Neural cell (in vitro differentiated cells): ENCODE results near the gene CDT1. TPM values are rescaled to one million over a fixed set of nuclear protein-coding genes. Genes with fewer than 3 reads are reported as not detected.

Source experiments
- H2AFZ ChIP-seq: fragments of 200-600, 300-800 bp; sonication (generic), shearing (Covaris generic); 2 replicates; pipeline ENCODE4 v1.6.0; 2014; ENCODE audit warnings: low read depth, mild to moderate bottlenecking, antibody characterized with exemption, low read length, moderate library complexity
- H3F3A ChIP-seq: fragments of 200-600 bp; shearing (Covaris generic); 2 replicates; pipeline ENCODE4 v1.6.1; 2016; ENCODE audit warnings: mild to moderate bottlenecking, moderate library complexity, mixed read lengths, antibody characterized with exemption, low read length; ENCODE audit not compliant: insufficient read depth, poor library complexity, severe bottlenecking
- H3K27ac ChIP-seq: fragments of 200-600, 300-800 bp; sonication (generic), shearing (Covaris generic); 2 replicates; pipeline ENCODE4 v1.5.1; 2014; ENCODE audit warnings: mild to moderate bottlenecking, low read length, moderate library complexity
- H3K27me3 ChIP-seq: fragments of 300-800, 200-600 bp; sonication (generic), shearing (Covaris generic); 2 replicates; pipeline ENCODE4 v1.6.0; 2014; ENCODE audit warnings: mild to moderate bottlenecking, low read depth, low read length, moderate library complexity; ENCODE audit not compliant: insufficient read depth
- H3K36me3 ChIP-seq: fragments of 300-800, 200-600 bp; sonication (generic), shearing (Covaris generic); 2 replicates; pipeline ENCODE4 v1.5.1; 2014; ENCODE audit warnings: mild to moderate bottlenecking, antibody characterized with exemption, low read length, moderate library complexity; ENCODE audit not compliant: insufficient read depth
- H3K4me2 ChIP-seq: fragments of 300-800, 200-600 bp; sonication (generic), shearing (Covaris generic); 2 replicates; pipeline ENCODE4 v1.6.0; 2014; ENCODE audit warnings: mild to moderate bottlenecking, low read length
- H3K4me3 ChIP-seq: fragments of 300-800, 200-600 bp; sonication (generic), shearing (Covaris generic); 2 replicates; pipeline ENCODE4 v1.5.1; 2014; ENCODE audit warnings: mild to moderate bottlenecking, low read length, moderate library complexity
- H3K79me2 ChIP-seq: fragments of 200-600 bp; shearing (Covaris generic); replicated peaks from 2 replicates; pipeline ENCODE4 v1.6.0; 2014; ENCODE audit warnings: mild to moderate bottlenecking, low read length, moderate library complexity; ENCODE audit not compliant: insufficient read depth
- H3K9ac ChIP-seq: fragments of 300-800, 200-600 bp; sonication (generic), shearing (Covaris generic); 2 replicates; pipeline ENCODE4 v1.6.1; 2016; ENCODE audit warnings: mild to moderate bottlenecking, low read length, mixed read lengths
- H3K9me2 ChIP-seq: fragments of 200-600 bp; shearing (Covaris generic); 2 replicates; pipeline ENCODE4 v1.6.1; 2016; ENCODE audit warnings: mild to moderate bottlenecking, low read length, mixed read lengths; ENCODE audit not compliant: insufficient read depth
- H3K9me3 ChIP-seq: fragments of 200-600, 300-800 bp; sonication (generic), shearing (Covaris generic); 2 replicates; pipeline ENCODE4 v1.6.1; 2016; ENCODE audit warnings: mild to moderate bottlenecking, mixed run types, low read length, moderate library complexity, mixed read lengths
- H4K20me1 ChIP-seq: fragments of 200-600 bp; shearing (Covaris generic); 2 replicates; pipeline ENCODE4 v1.6.1; 2016; ENCODE audit warnings: mild to moderate bottlenecking, mixed run types; ENCODE audit not compliant: insufficient read depth
- CTCF ChIP-seq: fragments of 450-650 bp; IDR thresholded peaks from 2 replicates; pipeline ENCODE4 v1.5.1; 2014; ENCODE audit warnings: antibody characterized with exemption, mild to moderate bottlenecking, moderate library complexity; ENCODE audit not compliant: poor library complexity, severe bottlenecking
- EP300 ChIP-seq: fragments of 450-650 bp; conservative IDR thresholded peaks from 2 replicates; pipeline ENCODE4 v1.6.1; 2014; ENCODE audit warnings: antibody characterized with exemption, mild to moderate bottlenecking, moderate library complexity; ENCODE audit not compliant: poor library complexity, severe bottlenecking
- EZH2 ChIP-seq: fragments of 200-600, 300-800 bp; shearing (Covaris generic), sonication (generic); IDR thresholded peaks from 2 replicates; pipeline ENCODE4 v1.6.1; 2014; ENCODE audit warnings: antibody characterized with exemption, low read length, borderline replicate concordance, mild to moderate bottlenecking; ENCODE audit not compliant: insufficient read depth, poor library complexity, severe bottlenecking
- MXI1 ChIP-seq: fragments of 450-650 bp; conservative IDR thresholded peaks from 2 replicates; pipeline ENCODE4 v1.6.1; 2014; ENCODE audit warnings: antibody characterized with exemption, mild to moderate bottlenecking; ENCODE audit not compliant: poor library complexity, severe bottlenecking
- POLR2AphosphoS5 ChIP-seq: IDR thresholded peaks from 2 replicates; pipeline ENCODE4 v1.6.1; 2012
- RAD21 ChIP-seq: fragments of 450-650 bp; conservative IDR thresholded peaks from 2 replicates; pipeline ENCODE4 v1.6.1; 2014; ENCODE audit warnings: antibody characterized with exemption, mild to moderate bottlenecking, moderate library complexity
- REST ChIP-seq: IDR thresholded peaks from 2 replicates; pipeline ENCODE4 v1.6.1; 2012; ENCODE audit warnings: borderline replicate concordance
- SMC3 ChIP-seq: fragments of 450-650 bp; conservative IDR thresholded peaks from 2 replicates; pipeline ENCODE4 v1.6.1; 2014; ENCODE audit warnings: antibody characterized with exemption, mild to moderate bottlenecking, moderate library complexity; ENCODE audit not compliant: poor library complexity
- TAF1 ChIP-seq: IDR thresholded peaks from 2 replicates; pipeline ENCODE4 v1.6.1; 2012; ENCODE audit warnings: low read depth
- polyA plus RNA-seq: library from polyadenylated mRNA; depleted of rRNA; stranded (reverse); fragments of >200 nt; gene quantifications from 2 replicates; pipeline ENCODE4 v1.2.3, GENCODE V29; 2014

CDT1 gene
- polyA plus RNA-seq, 1 donor from 2014 or later, result 1.0 TPM

GRCh38 chr16:88813269-88814143 lies 9.9 kb downstream of the CDT1 start:
- no peaks in the 10 kb centered on the region for H3K9me3 ChIP-seq
- H3K4me3 ChIP-seq, result no peak overlapping the region
- H3K27ac ChIP-seq, result no peak overlapping the region
- no peaks in the 10 kb centered on the region for H3K79me2 ChIP-seq
- H3K9me2 ChIP-seq, result no peaks in the 10 kb centered on the region
- H3K4me2 ChIP-seq, result no peak overlapping the region
- no peaks in the 10 kb centered on the region for H3F3A ChIP-seq
- no peaks in the 10 kb centered on the region for H4K20me1 ChIP-seq
- H3K36me3 ChIP-seq, result no peaks in the 10 kb centered on the region
- TF ChIP-seq EP300 (no peak), REST (no peak), EZH2 (no peak), TAF1 (no peak), MXI1 (no peak), POLR2AphosphoS5 (no peak), RAD21 (no peak), SMC3 (no peak), CTCF (no peak)
- H3K27me3 ChIP-seq, result no peaks in the 10 kb centered on the region
- no peak overlapping the region for H2AFZ ChIP-seq
- H3K9ac ChIP-seq, result no peak overlapping the region

GRCh38 chr16:88814144-88814502 lies 10.5 kb downstream of the CDT1 start:
- Histone ChIP-seq H3K9me2 (no peaks in the 10 kb centered on the region), H3K9me3 (no peaks in the 10 kb centered on the region), H3K79me2 (no peaks in the 10 kb centered on the region), H3K4me3 (no peak overlapping the region), H3K9ac (no peak overlapping the region), H3K4me2 (no peak overlapping the region), H2AFZ (no peak overlapping the region), H3F3A (no peaks in the 10 kb centered on the region), H3K36me3 (no peaks in the 10 kb centered on the region), H3K27me3 (no peaks in the 10 kb centered on the region), H4K20me1 (no peaks in the 10 kb centered on the region), H3K27ac (no peak overlapping the region)
- no peak for TF ChIP-seq MXI1
- TF ChIP-seq SMC3, result no peak
